Testis (tissue), 2 donors: ENCODE measurements around the gene TTLL1.

ENCODE experiments used
- CTCF ChIP-seq, 3 experiments: fragments of 450-650 bp in 2 of 3; fragments of 200-600 bp in 1 of 3; sonication (generic) in 1 of 3; IDR thresholded peaks; one replicate each; pipeline ENCODE4 v1.5.1; 2016 to 2019; ENCODE audit warnings: antibody characterized with exemption in 3 of 3, mild to moderate bottlenecking in 2 of 3, moderate library complexity in 1 of 3
- POLR2A ChIP-seq: fragments of 450-650 bp; IDR thresholded peaks from one replicate; pipeline ENCODE4 v1.6.1; 2017; ENCODE audit warnings: antibody characterized with exemption, mild to moderate bottlenecking, moderate library complexity

GRCh38 chr22:43039800-43040199 lies 49.4 kb downstream of the TTLL1 start:
- no peak for TF ChIP-seq CTCF (IDR thresholded peaks at IDR 0.05)
- no peak for TF ChIP-seq POLR2A
